B cell (primary cell): ENCODE data around the gene CSNK1G1. TPM values are rescaled to one million over a fixed set of nuclear protein-coding genes. Genes with fewer than 3 reads are reported as not detected.

ENCODE experiments used
- ATAC-seq: fragments of 200-7000 bp; cut with Tn5 transposase; one replicate; pipeline ENCODE4 v1.10.0; 2021; ENCODE audit warnings: low read depth, mild to moderate bottlenecking, moderate number of reproducible peaks, moderate library complexity
- CTCF ChIA-PET: fragments of 350-600 bp; sonication (Branson Sonifier 250); formaldehyde crosslinking; loops from one replicate; lab custom pipeline; 2021; ENCODE audit warnings: antibody characterized with exemption, inconsistent platforms; lab: Charles Lee
- POLR2A ChIA-PET: fragments of 350-600 bp; sonication (Branson Sonifier 250); formaldehyde crosslinking; loops from one replicate; lab custom pipeline; 2021; ENCODE audit warnings: antibody characterized with exemption; lab: Charles Lee
- DNase-seq: peaks from one replicate; pipeline ENCODE4 v3.0.0; 2013
- H2AFZ ChIP-seq: 2 replicates; pipeline ENCODE4 v1.6.1; 2012; ENCODE audit warnings: mild to moderate bottlenecking, low read depth, low read length; ENCODE audit not compliant: insufficient read depth, poor library complexity, severe bottlenecking
- H3K27ac ChIP-seq, 2 donors: 1 replicate in 1 of 2; 2 replicates in 1 of 2; pipeline ENCODE4 v1.5.1; 2012 to 2013; ENCODE audit warnings: low read length in 2 of 2, mild to moderate bottlenecking in 2 of 2, moderate library complexity in 1 of 2
- H3K27me3 ChIP-seq, 4 experiments: fragments of 200-600 bp in 1 of 4; sonication (generic) in 1 of 4; replicated peaks in 1 of 4; 1 replicate in 2 of 4; 2 replicates in 2 of 4; pipeline versions ENCODE4 v1.6.1 to v1.7.0; 2013 to 2016; ENCODE audit warnings: low read length in 3 of 4, mild to moderate bottlenecking in 2 of 4, mixed read lengths in 1 of 4, moderate library complexity in 1 of 4; ENCODE audit not compliant: insufficient read depth in 4 of 4, control insufficient read depth in 3 of 4; ENCODE audit errors: control extremely low read depth in 1 of 4
- H3K36me3 ChIP-seq, 2 experiments: replicated peaks in 1 of 2; 1 replicate in 1 of 2; 2 replicates in 1 of 2; pipeline versions ENCODE4 v1.6.1 to v1.7.1; 2013; ENCODE audit warnings: low read length in 1 of 2; ENCODE audit not compliant: insufficient read depth in 2 of 2, control insufficient read depth in 1 of 2; ENCODE audit errors: control extremely low read depth in 1 of 2, extremely low read depth in 1 of 2
- H3K4me1 ChIP-seq, 2 donors: fragments of 200-600 bp in 1 of 2; sonication (generic) in 1 of 2; 1 replicate in 1 of 2; 2 replicates in 1 of 2; pipeline versions ENCODE4 v1.5.1 to v1.6.1; 2013 to 2017; ENCODE audit warnings: low read length in 2 of 2; ENCODE audit not compliant: control insufficient read depth in 2 of 2, insufficient read depth in 2 of 2
- H3K4me2 ChIP-seq: replicated peaks from 2 replicates; pipeline ENCODE3; 2012; ENCODE audit warnings: mild to moderate bottlenecking, low read depth, low read length; ENCODE audit not compliant: poor library complexity, severe bottlenecking
- H3K4me3 ChIP-seq, 5 experiments: fragments of 200-600 bp in 1 of 5; sonication (generic) in 1 of 5; 1 replicate in 3 of 5; 2 replicates in 2 of 5; pipeline versions ENCODE4 v1.5.1 to v1.7.0; 2011 to 2016; ENCODE audit warnings: low read length in 4 of 5, mild to moderate bottlenecking in 4 of 5, low read depth in 2 of 5, control low read depth in 1 of 5, moderate library complexity in 1 of 5; ENCODE audit not compliant: insufficient read depth in 1 of 5; ENCODE audit errors: control extremely low read depth in 1 of 5, extremely low read depth in 1 of 5
- H3K79me2 ChIP-seq: fragments of 200-600 bp; sonication (generic); one replicate; pipeline ENCODE4 v1.6.0; 2016; ENCODE audit warnings: low read length; ENCODE audit not compliant: control insufficient read depth, insufficient read depth
- H3K9ac ChIP-seq: fragments of 200-600 bp; sonication (generic); 2 replicates; pipeline ENCODE4 v1.6.1; 2017; ENCODE audit warnings: mild to moderate bottlenecking, low read length, moderate library complexity
- H3K9me3 ChIP-seq, 3 donors: one replicate each; pipeline versions ENCODE4 v1.6.1 to v1.7.1; 2013; ENCODE audit warnings: low read length in 2 of 3; ENCODE audit not compliant: control insufficient read depth in 2 of 3, insufficient read depth in 1 of 3; ENCODE audit errors: control extremely low read depth in 1 of 3
- H4K20me1 ChIP-seq: 2 replicates; pipeline ENCODE4 v1.6.0; 2012; ENCODE audit warnings: mild to moderate bottlenecking, low read length; ENCODE audit not compliant: insufficient read depth, control insufficient read depth, poor library complexity, severe bottlenecking
- H3K27ac Mint-ChIP-seq: one replicate; pipeline ENCODE4 v1.8.0; 2021; ENCODE audit warnings: mixed read lengths
- H3K27me3 Mint-ChIP-seq: one replicate; pipeline ENCODE4 v1.8.0; 2021; ENCODE audit warnings: mixed read lengths
- H3K4me1 Mint-ChIP-seq: one replicate; pipeline ENCODE4 v1.8.0; 2021; ENCODE audit warnings: mixed read lengths
- H3K4me3 Mint-ChIP-seq: one replicate; pipeline ENCODE4 v1.8.0; 2021; ENCODE audit warnings: mixed read lengths
- H3K9me3 Mint-ChIP-seq: one replicate; pipeline ENCODE4 v1.8.0; 2022; ENCODE audit warnings: mixed read lengths; ENCODE audit not compliant: insufficient read depth
- CTCF ChIP-seq: fragments of 200-600 bp; IDR thresholded peaks from one replicate; pipeline ENCODE4 v1.8.0; 2022; ENCODE audit warnings: antibody characterized with exemption, mild to moderate bottlenecking
- EZH2 ChIP-seq: IDR thresholded peaks from 2 replicates; pipeline ENCODE4 v1.6.1; 2012; ENCODE audit warnings: borderline replicate concordance, low read depth, mild to moderate bottlenecking, moderate library complexity, low read length; ENCODE audit not compliant: insufficient read depth, poor library complexity, severe bottlenecking
- WGBS: methylation state at CpG from one replicate; pipeline ENCODE4 v1.1.5; 2013; ENCODE audit warnings: missing lambda C conversion rate; ENCODE audit not compliant: insufficient coverage; 5-methylcytosine and 5-hydroxymethylcytosine counted together
- intact Hi-C: fragments of 100-400 bp; cut with micrococcal nuclease; formaldehyde crosslinking; loops from one replicate; pipeline ENCODE4 v1.10.0; 2022
- polyA plus RNA-seq: library from polyadenylated mRNA; depleted of rRNA; stranded (reverse); fragments of >200 nt; gene quantifications from 2 replicates; pipeline ENCODE4 v1.2.3, GENCODE V29; 2012
- total RNA-seq, 2 donors: library from RNA; stranded (reverse); fragments of 120-200 nt in 1 of 2; gene quantifications; 1 replicate in 1 of 2; 2 replicates in 1 of 2; pipeline versions ENCODE4 v1.2.3 to v1.2.4, GENCODE V29; 2013 to 2022

The CSNK1G1 gene
- total and polyA plus RNA-seq, 2 donors (not counting 1 experiment from before 2014, with no cell fraction given), result 5.2 to 40.3 TPM

GRCh38 chr15:64132217-64132616 lies 223.8 kb downstream of the CSNK1G1 start:
- peaks cover 30% of the 10 kb centered on the region for H4K20me1 ChIP-seq
- DNase-seq, result no peak

GRCh38 chr15:64131547-64131946 lies 224.4 kb downstream of the CSNK1G1 start:
- Histone ChIP-seq H3K27me3 (no peaks in the 10 kb centered on the region), H3K9me3 (no peaks in the 10 kb centered on the region), H3K4me1 (peaks cover 0 to 5% of the 10 kb centered on the region in 2 donors), H3K4me3 (no peak overlapping the region), H3K79me2 (peaks cover 25% of the 10 kb centered on the region), H3K27ac (no peak overlapping the region), H3K9ac (no peak overlapping the region), H2AFZ (no peak overlapping the region), H4K20me1 (peaks cover 30% of the 10 kb centered on the region), H3K4me2 (no peak overlapping the region), H3K36me3 (peaks cover 24 to 89% of the 10 kb centered on the region in 2 experiments)
- TF ChIP-seq EZH2 (no peak), CTCF (no peak)
- Mint-ChIP-seq H3K9me3 (no peaks in the 10 kb centered on the region), H3K4me1 (peaks cover 6% of the 10 kb centered on the region), H3K4me3 (no peak overlapping the region), H3K27ac (no peak overlapping the region), H3K27me3 (no peaks in the 10 kb centered on the region)
- DNase-seq (no peak), ATAC-seq (no peak)
- ChIA-PET POLR2A (no interaction called here), CTCF (interaction anchor here (0.6 to 1.3 kb wide), 2 partner anchors 41 to 474 kb away, joined by 3 read pairs; no protein-coding TSS in a partner anchor)
- intact Hi-C loops, result no loop called here
- WGBS, result 96% methylated on average over 4 of the region's 7 CpGs

More at GRCh38 chr15:64132217-64132616, 223.8 kb downstream of the CSNK1G1 start:
- POLR2A ChIA-PET, result interaction anchor here (1.5 kb wide), 1 partner anchor 21 kb away, joined by 4 read pairs; no protein-coding TSS in a partner anchor
- Histone ChIP-seq H3K9ac (no peak overlapping the region), H3K79me2 (peaks cover 25% of the 10 kb centered on the region), H3K9me3 (no peaks in the 10 kb centered on the region), H3K36me3 (peaks cover 20 to 89% of the 10 kb centered on the region in 2 experiments), H3K27me3 (no peaks in the 10 kb centered on the region), H3K4me2 (no peak overlapping the region), H3K4me3 (no peak overlapping the region), H3K27ac (no peak overlapping the region), H3K4me1 (peaks cover 4 to 12% of the 10 kb centered on the region in 2 donors), H2AFZ (no peak overlapping the region)
- H3K4me3 Mint-ChIP-seq, result no peak overlapping the region
- no peaks in the 10 kb centered on the region for H3K27me3 Mint-ChIP-seq
- ATAC-seq, result no peak
- H3K27ac Mint-ChIP-seq, result no peak overlapping the region
- H3K4me1 Mint-ChIP-seq, result peaks cover 12% of the 10 kb centered on the region
- intact Hi-C loops, result no loop called here
- H3K9me3 Mint-ChIP-seq, result no peaks in the 10 kb centered on the region
- TF ChIP-seq CTCF (no peak), EZH2 (no peak)
- CTCF ChIA-PET, result no interaction called here
- WGBS, result 100% methylated on average over 3 of the region's 4 CpGs
